Trophoblast cell (in vitro differentiated cells and primary cell): Measurements from ENCODE around the gene ANAPC5.

ENCODE experiments used
- DNase-seq, 2 donors: peaks; one replicate each; pipeline ENCODE4 v3.0.0-alpha.2; 2016
- H2AFZ ChIP-seq: 2 replicates; pipeline ENCODE4 v1.6.1; 2013; ENCODE audit warnings: low read length, moderate library complexity, mild to moderate bottlenecking; ENCODE audit not compliant: insufficient read depth, poor library complexity
- H2AK5ac ChIP-seq: 2 replicates; pipeline ENCODE4 v1.6.1; 2013; ENCODE audit warnings: mild to moderate bottlenecking, low read length
- H2BK120ac ChIP-seq: 2 replicates; pipeline ENCODE4 v1.6.1; 2013; ENCODE audit warnings: low read length, mild to moderate bottlenecking, moderate library complexity; ENCODE audit not compliant: insufficient read depth, poor library complexity
- H2BK12ac ChIP-seq: 2 replicates; pipeline ENCODE4 v1.6.1; 2013; ENCODE audit warnings: mild to moderate bottlenecking, low read length, moderate library complexity
- H2BK5ac ChIP-seq: 2 replicates; pipeline ENCODE4 v1.6.1; 2013; ENCODE audit warnings: low read length, low read depth, moderate library complexity, mild to moderate bottlenecking; ENCODE audit not compliant: poor library complexity
- H3K14ac ChIP-seq: 2 replicates; pipeline ENCODE4 v1.6.1; 2013; ENCODE audit warnings: mild to moderate bottlenecking, low read length
- H3K18ac ChIP-seq: 2 replicates; pipeline ENCODE4 v1.6.1; 2013; ENCODE audit warnings: mild to moderate bottlenecking, low read length
- H3K23ac ChIP-seq: 2 replicates; pipeline ENCODE4 v1.6.1; 2013; ENCODE audit warnings: low read length
- H3K27ac ChIP-seq: 2 replicates; pipeline ENCODE4 v1.5.1; 2013; ENCODE audit warnings: low read depth, mild to moderate bottlenecking, inconsistent platforms, low read length, moderate library complexity
- H3K27me3 ChIP-seq: 2 replicates; pipeline ENCODE4 v1.6.1; 2013; ENCODE audit warnings: inconsistent platforms, mild to moderate bottlenecking, low read length, moderate library complexity; ENCODE audit not compliant: insufficient read depth
- H3K36me3 ChIP-seq, 2 experiments: 1 replicate in 1 of 2; 2 replicates in 1 of 2; pipeline ENCODE4 v1.6.1; 2013; ENCODE audit warnings: low read length in 2 of 2, mild to moderate bottlenecking in 2 of 2, moderate library complexity in 1 of 2; ENCODE audit not compliant: insufficient read depth in 2 of 2, control insufficient read depth in 1 of 2
- H3K4ac ChIP-seq: 2 replicates; pipeline ENCODE4 v1.6.1; 2013; ENCODE audit warnings: low read depth, mild to moderate bottlenecking, low read length, moderate library complexity
- H3K4me1 ChIP-seq, 2 experiments: 1 replicate in 1 of 2; 2 replicates in 1 of 2; pipeline ENCODE4 v1.6.1; 2013; ENCODE audit warnings: low read length in 2 of 2, mild to moderate bottlenecking in 2 of 2, moderate library complexity in 1 of 2; ENCODE audit not compliant: insufficient read depth in 2 of 2, control insufficient read depth in 1 of 2
- H3K4me2 ChIP-seq: 2 replicates; pipeline ENCODE4 v1.6.1; 2013; ENCODE audit warnings: inconsistent platforms, mild to moderate bottlenecking, low read length, moderate library complexity
- H3K4me3 ChIP-seq: 2 replicates; pipeline ENCODE4 v1.5.1; 2013; ENCODE audit warnings: mild to moderate bottlenecking, low read depth, low read length, inconsistent platforms
- H3K79me1 ChIP-seq: one replicate; pipeline ENCODE4 v1.6.1; 2013; ENCODE audit warnings: low read length
- H3K79me2 ChIP-seq: 2 replicates; pipeline ENCODE4 v1.6.1; 2013; ENCODE audit warnings: low read length, mild to moderate bottlenecking; ENCODE audit not compliant: control insufficient read depth, insufficient read depth, poor library complexity
- H3K9ac ChIP-seq: 2 replicates; pipeline ENCODE4 v1.6.1; 2013; ENCODE audit warnings: mild to moderate bottlenecking, low read length
- H3K9me3 ChIP-seq: 2 replicates; pipeline ENCODE4 v1.6.1; 2013; ENCODE audit warnings: low read depth, mild to moderate bottlenecking, control low read depth, inconsistent platforms, low read length; ENCODE audit not compliant: insufficient read depth
- H4K12ac ChIP-seq: 2 replicates; pipeline ENCODE4 v1.6.1; 2013; ENCODE audit warnings: low read depth, mild to moderate bottlenecking, low read length, moderate library complexity
- H4K8ac ChIP-seq: 2 replicates; pipeline ENCODE4 v1.6.1; 2013; ENCODE audit warnings: low read depth, mild to moderate bottlenecking, low read length, moderate library complexity
- H4K91ac ChIP-seq: one replicate; pipeline ENCODE4 v1.6.1; 2013; ENCODE audit warnings: low read depth, mild to moderate bottlenecking, low read length, moderate library complexity
- WGBS: extraction: QIAGEN DNeasy Blood & Tissue Kit; methylation state at CpG from one replicate; pipeline ENCODE4 v1.1.7; 2013; ENCODE audit warnings: missing lambda C conversion rate; ENCODE audit not compliant: insufficient read length, insufficient coverage; ENCODE audit errors: extremely low coverage; 5-methylcytosine and 5-hydroxymethylcytosine counted together

ANAPC5 gene

DNA sequence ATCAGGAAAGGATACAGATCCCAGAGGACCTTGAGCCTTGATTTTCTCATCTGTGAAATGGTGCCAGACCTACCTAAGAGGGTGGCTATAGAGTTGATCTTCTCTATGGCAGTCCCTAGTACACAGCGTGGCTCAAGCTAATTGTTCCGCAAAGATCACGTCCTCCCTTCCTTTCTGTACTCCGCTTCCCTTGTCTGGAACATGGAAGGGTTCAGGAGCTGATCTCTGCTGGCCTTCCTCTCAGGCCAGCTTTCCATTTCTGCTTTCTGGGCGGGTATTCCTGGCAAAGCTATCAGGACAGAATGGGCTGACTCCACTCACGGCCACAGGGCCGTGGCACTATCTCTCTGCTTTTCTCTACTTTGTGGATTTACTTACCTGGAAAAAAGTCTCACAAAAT is 62.2 kb downstream of the ANAPC5 start:
- WGBS, result no CpG with 5 or more reads among the region's 7 CpGs

GRCh38 chr12:121288986-121289385 is 63.2 kb downstream of the ANAPC5 start:
- H3K18ac ChIP-seq, result no peak overlapping the region
- H2AFZ ChIP-seq, result no peak overlapping the region
- no peaks in the 10 kb centered on the region for H3K79me1 ChIP-seq
- H3K4me3 ChIP-seq, result no peak overlapping the region
- no peak overlapping the region for H2BK12ac ChIP-seq
- H4K8ac ChIP-seq, result no peak overlapping the region
- no peaks in the 10 kb centered on the region for H3K27me3 ChIP-seq
- no peaks in the 10 kb centered on the region for H3K9me3 ChIP-seq
- no peak overlapping the region for H3K4ac ChIP-seq
- H3K79me2 ChIP-seq, result no peaks in the 10 kb centered on the region
- H3K23ac ChIP-seq, result no peak overlapping the region
- no peak overlapping the region for H4K12ac ChIP-seq
- no peak overlapping the region for H3K14ac ChIP-seq
- no peak overlapping the region for H3K9ac ChIP-seq
- no peak overlapping the region for H3K27ac ChIP-seq
- H4K91ac ChIP-seq, result no peak overlapping the region
- H3K4me2 ChIP-seq, result no peak overlapping the region
- no peak overlapping the region for H2BK5ac ChIP-seq
- no peaks in the 10 kb centered on the region for H3K36me3 ChIP-seq
- WGBS, result no CpG with 5 or more reads among the region's 9 CpGs
- no peak for DNase-seq
- no peak overlapping the region for H2AK5ac ChIP-seq
- no peak overlapping the region for H2BK120ac ChIP-seq
- H3K4me1 ChIP-seq, result peaks cover 0 to 4% of the 10 kb centered on the region in 2 experiments

More for the DNA sequence above, 62.2 kb downstream of the ANAPC5 start:
- Histone ChIP-seq H3K4me2 (no peak overlapping the region), H3K79me2 (no peaks in the 10 kb centered on the region), H3K27me3 (no peaks in the 10 kb centered on the region), H4K91ac (no peak overlapping the region), H3K9me3 (no peaks in the 10 kb centered on the region), H3K23ac (no peak overlapping the region), H3K4me1 (peaks cover 0 to 4% of the 10 kb centered on the region in 2 experiments), H4K8ac (no peak overlapping the region), H2BK5ac (no peak overlapping the region), H3K36me3 (no peaks in the 10 kb centered on the region), H2BK12ac (no peak overlapping the region), H2BK120ac (no peak overlapping the region), H3K4ac (no peak overlapping the region), H3K14ac (no peak overlapping the region), H3K79me1 (no peaks in the 10 kb centered on the region), H3K27ac (no peak overlapping the region), H3K18ac (no peak overlapping the region), H4K12ac (no peak overlapping the region), H3K9ac (no peak overlapping the region), H2AK5ac (no peak overlapping the region), H3K4me3 (no peak overlapping the region), H2AFZ (no peak overlapping the region)
- DNase-seq, result no peak

DNA sequence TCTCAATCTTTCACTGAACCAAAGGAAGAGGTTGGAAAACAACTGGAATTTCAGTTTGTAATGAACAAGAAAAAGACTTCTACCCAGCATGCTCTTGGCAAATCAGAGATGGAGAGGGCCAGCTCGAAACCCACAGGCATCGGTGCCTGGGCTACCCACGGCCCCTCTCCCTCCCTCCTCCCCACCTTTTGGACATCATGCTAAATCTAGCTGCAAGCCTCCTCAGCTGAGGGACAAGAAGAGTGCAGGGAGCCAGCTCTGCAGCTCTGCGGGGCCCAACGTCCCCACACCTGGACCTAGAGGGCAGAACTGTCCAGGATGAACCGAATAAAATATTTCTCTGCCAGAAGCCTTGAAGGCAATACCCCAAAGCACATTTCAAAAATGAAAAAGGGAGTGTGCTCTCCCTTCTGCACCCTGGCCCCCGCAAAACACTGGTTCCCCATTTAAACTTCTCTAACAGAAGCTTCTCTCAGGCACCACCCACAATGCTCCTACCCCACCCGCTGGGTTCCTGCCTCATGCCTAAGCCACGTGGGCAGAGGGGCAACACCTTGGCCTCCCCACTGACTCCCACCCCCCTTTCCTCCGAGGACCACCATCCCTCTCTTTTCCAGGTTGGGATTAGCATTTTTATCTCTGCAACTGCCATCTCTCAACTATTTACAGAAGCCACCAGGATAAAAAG is 63.9 kb downstream of the ANAPC5 start:
- no peaks in the 10 kb centered on the region for H3K27me3 ChIP-seq
- DNase-seq, result no peak
- H3K9me3 ChIP-seq, result no peaks in the 10 kb centered on the region
- H3K36me3 ChIP-seq, result peaks cover 0 to 2% of the 10 kb centered on the region in 2 experiments
- peaks cover 0 to 4% of the 10 kb centered on the region in 2 experiments for H3K4me1 ChIP-seq
- no peak overlapping the region for H4K12ac ChIP-seq
- no peak overlapping the region for H4K91ac ChIP-seq
- H2BK5ac ChIP-seq, result no peak overlapping the region
- no peak overlapping the region for H2AFZ ChIP-seq
- no peak overlapping the region for H3K9ac ChIP-seq
- H2AK5ac ChIP-seq, result no peak overlapping the region
- WGBS, result no CpG with 5 or more reads among the region's 10 CpGs
- H3K27ac ChIP-seq, result no peak overlapping the region
- no peaks in the 10 kb centered on the region for H3K79me1 ChIP-seq
- H3K4me2 ChIP-seq, result no peak overlapping the region
- H2BK12ac ChIP-seq, result no peak overlapping the region
- no peaks in the 10 kb centered on the region for H3K79me2 ChIP-seq
- H3K4me3 ChIP-seq, result no peak overlapping the region
- H3K23ac ChIP-seq, result no peak overlapping the region
- no peak overlapping the region for H2BK120ac ChIP-seq
- H4K8ac ChIP-seq, result peak overlapping the region; percentile 20
- H3K18ac ChIP-seq, result no peak overlapping the region
- no peak overlapping the region for H3K14ac ChIP-seq
- H3K4ac ChIP-seq, result no peak overlapping the region

- Histone ChIP-seq H3K79me2 (no peaks in the 10 kb centered on the region), H2AFZ (no peak overlapping the region), H2BK12ac (no peak overlapping the region), H4K12ac (no peak overlapping the region), H3K14ac (no peak overlapping the region), H4K91ac (no peak overlapping the region), H3K4me1 (peaks cover 0 to 4% of the 10 kb centered on the region in 2 experiments), H3K4me3 (no peak overlapping the region), H3K4me2 (no peak overlapping the region), H2BK120ac (no peak overlapping the region), H3K27ac (no peak overlapping the region), H3K9me3 (no peaks in the 10 kb centered on the region), H3K27me3 (no peaks in the 10 kb centered on the region), H4K8ac (no peak overlapping the region), H3K9ac (no peak overlapping the region), H2BK5ac (no peak overlapping the region), H2AK5ac (no peak overlapping the region), H3K36me3 (peaks cover 0 to 2% of the 10 kb centered on the region in 2 experiments), H3K23ac (no peak overlapping the region), H3K79me1 (no peaks in the 10 kb centered on the region), H3K4ac (no peak overlapping the region), H3K18ac (no peak overlapping the region)
- DNase-seq, result peak; percentile 97 to 98
- no CpG with 5 or more reads among the region's 10 CpGs for WGBS
Observed at GRCh38 chr12:121287267-121287954, 64.8 kb downstream of the ANAPC5 start.
